Peyer's patch (tissue), 4 donors: Measurements from ENCODE around the gene BMX. TPM values are rescaled to one million over a fixed set of nuclear protein-coding genes. Genes with fewer than 3 reads are reported as not detected.

Experiments
- DNase-seq, 3 donors: peaks; one replicate each; pipeline ENCODE4 v3.0.0-alpha.2; 2017 to 2019
- H3K27ac ChIP-seq, 4 donors: fragments of 200-600 bp; sonication (generic); one replicate each; pipeline ENCODE4 v1.5.1; 2016 to 2019
- H3K27me3 ChIP-seq, 2 donors: fragments of 200-600 bp; sonication (generic); one replicate each; pipeline ENCODE4 v1.5.1; 2019
- H3K36me3 ChIP-seq, 3 donors: fragments of 200-600 bp; sonication (generic); one replicate each; pipeline ENCODE4 v1.5.1; 2016 to 2019
- H3K4me1 ChIP-seq, 4 donors: fragments of 200-600 bp; sonication (generic); one replicate each; pipeline ENCODE4 v1.5.1; 2016 to 2019
- H3K4me3 ChIP-seq, 4 donors: fragments of 200-600 bp; sonication (generic); 1 replicate in 3 of 4; 2 replicates in 1 of 4; pipeline ENCODE4 v1.5.1; 2016 to 2019; ENCODE audit warnings: mild to moderate bottlenecking in 1 of 4
- H3K9me3 ChIP-seq, 4 donors: fragments of 200-600 bp; sonication (generic); one replicate each; pipeline ENCODE4 v1.5.1; 2016 to 2019; ENCODE audit warnings: mild to moderate bottlenecking in 1 of 4
- CTCF ChIP-seq, 6 experiments: fragments of 450-650 bp in 4 of 6; fragments of 200-600 bp in 2 of 6; sonication (generic) in 1 of 6; IDR thresholded peaks; one replicate each; pipeline ENCODE4 v1.5.1; 2017 to 2019; ENCODE audit warnings: antibody characterized with exemption in 6 of 6, mild to moderate bottlenecking in 3 of 6, moderate library complexity in 1 of 6
- POLR2A ChIP-seq, 2 donors: fragments of 450-650 bp; IDR thresholded peaks; one replicate each; pipeline ENCODE4 v1.5.1; 2017; ENCODE audit warnings: antibody characterized with exemption in 2 of 2, mild to moderate bottlenecking in 2 of 2, moderate library complexity in 2 of 2
- total RNA-seq, 4 donors: library from RNA; depleted of rRNA; stranded (reverse); fragments of >200 nt; gene quantifications; one replicate each; pipeline ENCODE4 v1.1.0, GENCODE V29; 2016

The BMX gene
- total RNA-seq, 4 donors from 2014 or later, result 2.5 to 5.8 (median 4.0) TPM

DNA sequence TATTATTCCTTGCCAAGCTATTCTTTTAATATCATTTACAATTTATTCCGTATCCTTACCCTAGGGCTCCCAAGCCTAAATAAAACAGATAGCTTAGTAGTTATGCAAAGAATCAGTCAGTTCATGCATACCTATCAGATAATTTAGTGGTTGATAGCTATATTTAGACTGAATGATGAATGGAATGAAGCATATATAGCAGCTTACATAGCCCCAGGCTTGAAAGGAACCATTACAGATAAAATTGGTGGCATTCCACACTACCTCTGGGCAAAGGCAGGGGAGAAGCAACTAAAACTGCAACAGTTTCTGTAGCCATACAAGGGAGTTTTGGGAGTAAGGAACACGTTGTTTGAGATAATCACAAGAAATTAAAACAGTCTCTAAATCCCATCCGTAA is 97.4 kb downstream of the BMX start:
- Histone ChIP-seq H3K4me1 (no peaks in the 10 kb centered on the region), H3K9me3 (no peaks in the 10 kb centered on the region), H3K27ac (no peak overlapping the region), H3K4me3 (peak overlapping the region in 2 of 4 donors; percentile 31 to 35), H3K27me3 (no peaks in the 10 kb centered on the region), H3K36me3 (no peaks in the 10 kb centered on the region)
- DNase-seq, result no peak
- no peak for TF ChIP-seq POLR2A (IDR thresholded peaks at IDR 0.05)

DNA sequence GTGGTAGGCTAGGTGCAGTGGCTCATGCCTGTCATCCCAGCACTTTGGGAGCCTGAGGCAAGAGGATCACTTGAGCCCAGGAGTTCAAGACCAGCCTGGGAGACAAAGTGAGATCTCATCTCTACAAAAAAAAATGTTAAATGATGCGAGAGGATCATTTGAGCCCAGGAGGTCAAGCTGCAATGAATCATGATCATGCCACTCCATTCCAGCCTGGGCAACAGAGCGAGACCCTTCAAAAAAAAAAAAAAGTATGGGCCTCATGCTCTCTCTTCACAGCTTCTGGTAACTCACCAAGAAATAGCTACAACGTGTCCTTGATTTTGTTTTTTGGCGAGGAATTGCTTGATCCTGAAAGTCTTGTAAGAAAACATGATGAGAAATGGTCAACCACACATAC is 98.9 kb downstream of the BMX start:
- Histone ChIP-seq H3K9me3 (no peaks in the 10 kb centered on the region), H3K4me1 (no peaks in the 10 kb centered on the region), H3K36me3 (no peaks in the 10 kb centered on the region), H3K4me3 (peak overlapping the region in 2 of 4 donors; percentile 35 to 38), H3K27me3 (no peaks in the 10 kb centered on the region), H3K27ac (no peak overlapping the region)
- no peak for TF ChIP-seq POLR2A (IDR thresholded peaks at IDR 0.05)
- no peak for TF ChIP-seq CTCF (IDR thresholded peaks at IDR 0.05)
- DNase-seq, result no peak

DNA sequence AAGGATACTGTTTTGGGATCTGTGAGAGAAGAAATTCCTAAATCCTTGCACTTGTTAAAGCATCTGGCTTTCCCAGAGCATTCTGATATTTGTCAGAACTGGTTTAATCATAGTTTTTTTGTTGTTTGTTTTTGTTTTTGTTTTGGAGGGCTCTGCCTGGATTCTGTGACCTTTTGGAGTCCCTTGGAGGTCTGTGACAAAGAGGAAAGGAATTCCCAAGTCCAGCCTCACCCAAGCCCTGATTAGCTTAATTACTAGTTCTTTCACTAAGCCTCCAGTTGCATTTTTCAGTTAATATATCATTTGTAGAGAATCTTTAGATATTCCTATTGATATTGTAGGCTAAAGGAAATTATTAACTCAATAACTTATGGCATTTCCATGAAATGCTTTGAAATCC is 99.4 kb downstream of the BMX start:
- H3K27ac ChIP-seq, result peak overlapping the region in 2 of 4 donors; percentile 10 to 70
- TF ChIP-seq CTCF (IDR thresholded peaks at IDR 0.05) (no peak), POLR2A (IDR thresholded peaks at IDR 0.05) (no peak)
- peak overlapping the region in 2 of 4 donors; percentile 35 to 38 for H3K4me3 ChIP-seq
- no peak for DNase-seq
- H3K9me3 ChIP-seq, result no peaks in the 10 kb centered on the region
- H3K36me3 ChIP-seq, result no peaks in the 10 kb centered on the region
- no peaks in the 10 kb centered on the region for H3K4me1 ChIP-seq
- H3K27me3 ChIP-seq, result no peaks in the 10 kb centered on the region

DNA sequence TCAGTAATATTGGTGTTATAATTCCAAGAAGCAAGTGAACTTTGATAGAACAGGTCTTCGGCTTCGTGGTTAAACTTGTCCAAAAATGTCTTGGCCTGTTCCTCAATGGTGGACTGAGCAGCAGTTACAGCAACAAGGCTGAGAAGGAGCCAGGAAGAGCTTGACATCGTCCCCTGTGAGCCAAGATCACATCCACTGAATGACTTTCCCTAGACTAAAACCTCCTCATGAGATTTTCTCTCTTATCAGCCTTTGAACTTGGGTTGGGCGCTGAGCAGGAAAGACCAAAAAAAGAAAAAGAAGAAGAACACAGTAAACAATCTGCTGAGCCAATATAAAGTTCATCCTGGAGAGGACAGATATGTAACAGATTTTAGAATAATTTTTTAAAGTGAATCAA is 100.1 kb downstream of the BMX start, which contains the start of gene ACE2:
Gene ACE2, minus strand, starts transcription at position 216 of the 400 bp plus-strand sequence. Its CDS starts 49 bp downstream, at position 167.
- Histone ChIP-seq H3K27me3 (no peaks in the 10 kb centered on the region), H3K27ac (peak within 1 kb of the TSS in 2 of 4 donors; percentile 10 to 70), H3K36me3 (no peaks in the 10 kb centered on the region), H3K4me1 (no peaks in the 10 kb centered on the region), H3K9me3 (no peaks in the 10 kb centered on the region), H3K4me3 (peak within 1 kb of the TSS in 2 of 4 donors; percentile 35 to 38)
- no peak for TF ChIP-seq CTCF (IDR thresholded peaks at IDR 0.05)
- peak in 1 of 2 donors; percentile 31 for TF ChIP-seq POLR2A (IDR thresholded peaks at IDR 0.05)
- no peak for DNase-seq

DNA sequence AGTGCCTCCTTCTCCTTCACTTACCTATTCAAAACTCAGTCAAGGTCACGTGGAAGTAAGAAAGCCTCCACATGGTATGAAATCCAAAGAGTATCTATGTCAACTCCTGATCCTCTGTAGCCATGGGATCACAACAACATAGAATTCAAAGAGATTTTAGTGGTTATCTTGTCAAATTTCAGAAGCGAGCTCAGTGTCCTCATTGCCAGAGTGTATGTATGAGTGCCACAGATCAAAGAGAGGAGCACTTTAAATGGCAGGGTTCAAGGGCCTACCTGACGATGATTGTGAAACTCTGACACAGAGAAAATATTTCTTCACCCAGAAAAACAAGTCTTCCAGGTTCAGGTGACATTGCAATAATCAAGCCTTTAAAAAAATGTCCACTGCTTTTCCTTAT is 101.3 kb downstream of the BMX start:
- H3K27ac ChIP-seq, result no peak overlapping the region
- no peak for TF ChIP-seq CTCF (IDR thresholded peaks at IDR 0.05)
- no peak for TF ChIP-seq POLR2A (IDR thresholded peaks at IDR 0.05)
- no peak for DNase-seq

GRCh38 chrX:15602761-15603160 is 102.2 kb downstream of the BMX start:
- no peaks in the 10 kb centered on the region for H3K4me1 ChIP-seq
- DNase-seq, result no peak
- H3K27ac ChIP-seq, result no peak overlapping the region
- no peaks in the 10 kb centered on the region for H3K36me3 ChIP-seq
- H3K27me3 ChIP-seq, result no peaks in the 10 kb centered on the region
- no peak overlapping the region for H3K4me3 ChIP-seq
- TF ChIP-seq CTCF (IDR thresholded peaks at IDR 0.05) (no peak), POLR2A (IDR thresholded peaks at IDR 0.05) (no peak)
- no peaks in the 10 kb centered on the region for H3K9me3 ChIP-seq

More for the DNA sequence above, 101.3 kb downstream of the BMX start:
- no peak overlapping the region for H3K4me3 ChIP-seq
- no peaks in the 10 kb centered on the region for H3K36me3 ChIP-seq
- no peaks in the 10 kb centered on the region for H3K9me3 ChIP-seq
- H3K27me3 ChIP-seq, result no peaks in the 10 kb centered on the region
- no peaks in the 10 kb centered on the region for H3K4me1 ChIP-seq
